Fibroblast of pulmonary artery (primary cell): ENCODE data around the gene GTF2B.
"Not testable (repeated sequence)": the region's sequence is repeated elsewhere in the genome, so short reads cannot be mapped to it uniquely, and the experiment has no call there.

Source experiments
- DNase-seq: peaks from one replicate; pipeline ENCODE4 v3.0.0-alpha.2; 2010; ENCODE audit warnings: low read depth
- H3K4me3 ChIP-seq: replicated peaks from 2 replicates; pipeline ENCODE4 v1.5.1; 2011; ENCODE audit warnings: low read depth, mild to moderate bottlenecking, control low read depth, low read length, moderate library complexity
- CTCF ChIP-seq: IDR thresholded peaks from 2 replicates; pipeline ENCODE4 v1.5.1; 2011; ENCODE audit warnings: mild to moderate bottlenecking, control low read depth, low read length, inconsistent platforms; ENCODE audit errors: missing control alignments

Gene GTF2B

GRCh38 chr1:88922214-88922613 is 30.8 kb upstream of the GTF2B start:
- no peak overlapping the region for H3K4me3 ChIP-seq
- DNase-seq, result no peak
- TF ChIP-seq CTCF, result no peak

DNA sequence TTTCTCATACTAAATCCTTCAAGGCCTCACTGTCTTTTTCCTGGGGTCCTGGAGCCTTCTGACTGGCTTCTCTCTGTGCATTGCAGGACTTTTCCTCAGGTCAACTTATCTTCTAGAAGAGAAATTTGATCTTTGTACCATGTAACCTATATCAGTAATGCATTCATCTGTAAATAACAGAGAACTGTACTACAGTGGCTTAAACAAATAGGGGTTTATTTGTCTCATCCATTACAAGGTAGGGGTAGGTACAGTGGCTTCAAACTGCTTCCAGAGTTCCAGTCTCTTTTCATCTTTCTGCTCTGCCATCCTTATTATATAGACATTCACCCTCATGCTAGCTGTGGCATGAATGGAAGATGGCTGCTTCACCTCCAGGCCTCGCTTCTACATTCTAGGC is 29.5 kb upstream of the GTF2B start:
- TF ChIP-seq CTCF, result no peak
- no peak for DNase-seq
- no peak overlapping the region for H3K4me3 ChIP-seq

- no peak overlapping the region for H3K4me3 ChIP-seq
- TF ChIP-seq CTCF, result no peak
- DNase-seq, result no peak
Measured at GRCh38 chr1:88917321-88918025, 26.1 kb upstream of the GTF2B start.

DNA sequence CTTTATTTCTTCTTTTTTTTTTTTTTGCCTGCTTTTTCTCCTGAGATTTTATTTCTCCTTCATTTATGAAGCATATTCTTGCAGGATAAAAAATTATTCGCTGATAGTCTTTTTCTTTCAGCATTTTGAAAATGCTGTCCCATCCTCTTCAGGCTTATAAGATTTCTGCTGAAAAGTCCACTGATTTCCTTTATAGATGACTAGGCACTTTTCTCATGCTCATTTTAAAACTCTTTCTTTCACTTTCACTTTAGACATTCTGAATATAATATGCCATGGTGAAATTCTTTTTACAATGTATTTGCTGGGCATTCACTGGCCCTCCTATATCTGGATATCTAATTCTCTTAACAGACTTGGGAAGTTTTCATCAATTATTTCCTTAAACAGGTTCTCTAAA is 25.5 kb upstream of the GTF2B start:
- H3K4me3 ChIP-seq, result no peak overlapping the region
- no peak for DNase-seq
- no peak for TF ChIP-seq CTCF

DNA sequence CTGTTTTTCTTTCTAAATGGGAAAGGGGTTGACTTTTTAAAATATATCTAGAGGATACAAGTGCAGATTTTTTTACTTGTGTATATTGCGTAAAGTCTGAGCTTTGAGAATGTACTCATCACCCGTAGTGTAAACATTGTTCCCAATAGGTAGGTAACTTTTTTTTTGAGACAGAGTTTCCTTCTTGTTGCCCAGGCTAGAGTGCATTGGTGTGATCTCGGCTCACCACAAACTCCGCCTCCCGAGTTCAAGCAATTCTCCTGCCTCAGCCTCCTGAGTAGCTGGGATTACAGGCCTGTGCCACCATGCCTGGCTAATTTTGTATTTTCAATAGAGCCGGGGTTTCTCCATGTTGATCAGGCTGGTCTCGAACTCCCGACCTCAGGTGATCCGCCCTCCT is 20.4 kb upstream of the GTF2B start:
- H3K4me3 ChIP-seq, DNase-seq: not testable (repeated sequence)

DNA sequence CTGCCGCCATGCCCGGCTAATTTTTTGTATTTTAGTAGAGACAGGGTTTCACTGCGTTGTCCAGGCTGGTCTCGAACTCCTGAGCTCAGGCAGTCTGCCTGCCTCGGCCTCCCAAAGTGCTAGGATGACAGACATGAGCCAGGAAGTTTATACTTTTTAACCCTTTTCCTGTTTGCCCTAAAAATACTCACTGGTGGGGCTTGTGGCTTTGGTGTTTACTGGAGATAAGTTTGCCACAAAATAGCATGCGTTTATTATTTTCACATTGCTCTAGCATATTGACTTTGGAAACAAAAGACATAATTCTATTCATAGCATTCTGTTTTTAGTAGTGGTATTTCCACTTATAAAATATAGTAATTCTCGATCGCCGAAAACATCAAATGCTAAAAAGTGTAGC is 19.8 kb upstream of the GTF2B start:
- no peak overlapping the region for H3K4me3 ChIP-seq
- DNase-seq, result no peak
- no peak for TF ChIP-seq CTCF

DNA sequence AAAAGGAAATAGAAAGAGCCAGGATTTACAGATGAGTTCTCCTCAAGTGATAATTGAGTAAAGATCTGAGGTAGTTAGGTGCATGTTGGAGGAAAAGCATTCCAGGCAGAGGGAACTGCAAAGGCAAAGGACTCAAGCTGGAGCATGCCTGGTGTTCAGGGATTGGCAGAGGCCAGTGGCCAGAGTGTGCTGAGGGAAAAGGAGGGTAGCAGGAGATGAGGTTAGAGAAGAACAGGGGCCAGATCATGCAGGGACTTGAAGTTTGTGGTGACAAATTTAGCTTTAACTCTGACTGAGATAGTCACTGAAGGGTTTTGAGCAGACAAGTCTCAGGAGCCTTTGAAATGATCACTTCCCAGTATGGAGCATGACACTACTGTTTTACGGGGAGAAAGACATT is 19.0 kb upstream of the GTF2B start:
- TF ChIP-seq CTCF, result no peak
- H3K4me3 ChIP-seq, result no peak overlapping the region
- no peak for DNase-seq
